SKM-1 treated with dmso at 0.1 percent for 144 hours (cell line): ENCODE data around the gene LOXL1.
A peak's percentile ranks its signal among the peaks of the same experiment; 100 is the strongest.
"Not testable (repeated sequence)": the region's sequence is repeated elsewhere in the genome, so short reads cannot be mapped to it uniquely, and the experiment has no call there.

ENCODE experiments used
- DNase-seq: peaks from one replicate; lab custom pipeline; 2025; ENCODE audit not compliant: unreplicated experiment; lab: John Stamatoyannopoulos, UW

The LOXL1 gene

GRCh38 chr15:73952171-73952912 is 26.1 kb downstream of the LOXL1 start:
- no peak for DNase-seq

GRCh38 chr15:73952913-73953750 is 26.9 kb downstream of the LOXL1 start:
- DNase-seq: no peak

GRCh38 chr15:73954188-73955145 is 28.2 kb downstream of the LOXL1 start:
- no peak for DNase-seq

- no peak for DNase-seq
These were observed 29.1 kb downstream of the LOXL1 start for GRCh38 chr15:73955326-73955725.

GRCh38 chr15:73955861-73956742 is 29.8 kb downstream of the LOXL1 start:
- DNase-seq: no peak

- DNase-seq: no peak
These were observed 30.5 kb downstream of the LOXL1 start for GRCh38 chr15:73956743-73957135.

- DNase-seq: no peak
These were observed 31.0 kb downstream of the LOXL1 start for GRCh38 chr15:73957276-73957675.

GRCh38 chr15:73957785-73958184 is 31.5 kb downstream of the LOXL1 start:
- no peak for DNase-seq

- DNase-seq: no peak
These were observed 32.8 kb downstream of the LOXL1 start for GRCh38 chr15:73959012-73959581.

GRCh38 chr15:73959801-73960200 is 33.5 kb downstream of the LOXL1 start:
- DNase-seq: no peak

GRCh38 chr15:73960472-73961070 is 34.3 kb downstream of the LOXL1 start:
- not testable (repeated sequence) for DNase-seq

GRCh38 chr15:73962433-73962832 is 36.2 kb downstream of the LOXL1 start:
- DNase-seq: no peak

GRCh38 chr15:73964736-73965093 is 38.5 kb downstream of the LOXL1 start:
- DNase-seq: peak; percentile 79

- DNase-seq: no peak
These were observed 39.0 kb downstream of the LOXL1 start for GRCh38 chr15:73965094-73965757.

GRCh38 chr15:73965758-73966113 is 39.5 kb downstream of the LOXL1 start:
- DNase-seq: no peak

- no peak for DNase-seq
These were observed 42.2 kb downstream of the LOXL1 start for GRCh38 chr15:73968461-73968860.

- DNase-seq: no peak
These were observed 43.0 kb downstream of the LOXL1 start for GRCh38 chr15:73969151-73969759.

- DNase-seq: peak; percentile 85
These were observed 46.9 kb downstream of the LOXL1 start for GRCh38 chr15:73972984-73973682.
